ES-I3 (cell line): ENCODE measurements around the gene PTPRG.

Source experiments
- H3K36me3 ChIP-seq: 2 replicates; pipeline ENCODE4 v1.6.1; 2013; ENCODE audit warnings: mild to moderate bottlenecking, low read length, control low read depth, moderate library complexity; ENCODE audit not compliant: insufficient read depth
- H3K4me1 ChIP-seq: 2 replicates; pipeline ENCODE4 v1.6.1; 2013; ENCODE audit warnings: mild to moderate bottlenecking, control low read depth, low read length; ENCODE audit not compliant: insufficient read depth
- H3K9ac ChIP-seq: 2 replicates; pipeline ENCODE4 v1.6.1; 2013; ENCODE audit warnings: low read depth, mild to moderate bottlenecking, low read length, moderate library complexity
- H3K9me3 ChIP-seq: 2 replicates; pipeline ENCODE4 v1.6.1; 2013; ENCODE audit warnings: mild to moderate bottlenecking, low read length, moderate library complexity; ENCODE audit not compliant: control insufficient read depth, insufficient read depth

The PTPRG gene

DNA sequence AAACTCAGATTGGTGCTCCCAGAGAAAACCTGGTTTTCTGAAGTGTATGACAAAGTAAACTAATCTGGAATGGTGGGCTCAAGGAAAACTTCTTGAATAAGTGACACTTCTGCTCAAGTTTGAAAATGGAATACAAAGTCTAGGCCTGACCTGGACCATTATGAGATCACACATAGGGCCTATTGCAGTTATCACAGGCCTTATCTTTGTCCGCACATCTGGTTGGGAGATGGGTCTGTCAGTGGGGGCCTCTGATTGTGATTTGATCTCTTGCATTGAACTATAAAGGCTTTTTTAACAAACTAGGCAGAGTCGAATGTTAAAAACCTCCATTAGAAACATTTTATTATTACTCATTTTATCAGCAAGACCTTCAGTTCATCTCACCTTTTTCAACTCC, 405.6 kb downstream of the PTPRG start:
- no peaks in the 10 kb centered on the region for H3K9me3 ChIP-seq
- no peak overlapping the region for H3K9ac ChIP-seq
- no peaks in the 10 kb centered on the region for H3K36me3 ChIP-seq
- peaks cover 17% of the 10 kb centered on the region; the same call in 1 of the 2 replicates for H3K4me1 ChIP-seq

DNA sequence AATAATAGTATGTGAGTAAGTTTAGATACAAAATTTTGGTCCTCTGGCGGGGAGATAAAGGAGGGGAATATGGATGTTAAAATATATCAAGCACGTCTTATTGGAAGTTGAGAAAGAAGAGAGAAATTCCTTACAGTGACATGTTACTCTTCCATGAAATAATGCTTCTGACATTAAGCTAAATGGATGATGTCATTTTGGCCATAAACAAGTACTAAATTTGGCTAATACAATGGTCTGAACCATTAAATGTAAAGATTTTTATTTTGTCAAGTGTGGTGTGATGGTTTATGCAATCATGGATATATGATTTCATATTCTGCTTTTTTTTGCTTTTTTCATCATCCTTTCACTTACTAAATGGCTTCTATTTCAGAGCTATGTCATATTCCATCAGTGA, 406.6 kb downstream of the PTPRG start:
- Histone ChIP-seq H3K36me3 (no peaks in the 10 kb centered on the region), H3K4me1 (peaks cover 23% of the 10 kb centered on the region; the same call in 1 of the 2 replicates), H3K9ac (no peak overlapping the region), H3K9me3 (no peaks in the 10 kb centered on the region)

DNA sequence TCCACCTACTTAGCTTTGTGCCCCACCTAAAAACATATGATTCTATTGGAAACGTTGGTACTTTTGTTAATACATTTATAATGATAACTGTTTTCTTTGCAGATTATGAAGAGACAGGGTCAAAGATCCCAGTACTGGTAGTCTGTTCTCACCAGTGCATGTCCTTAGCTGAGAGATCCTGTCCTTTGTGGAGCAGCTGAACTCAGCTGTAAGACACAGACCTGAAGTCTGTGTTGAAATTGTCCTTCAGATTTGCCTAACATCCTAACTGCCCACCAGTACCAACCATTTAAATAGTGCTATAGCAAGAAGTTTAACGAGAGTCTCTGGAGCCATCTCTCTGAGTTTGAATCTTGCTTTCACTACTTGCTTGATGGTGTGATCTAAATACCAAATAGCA, 413.3 kb downstream of the PTPRG start:
- no peaks in the 10 kb centered on the region for H3K9me3 ChIP-seq
- H3K4me1 ChIP-seq, result peaks cover 16% of the 10 kb centered on the region; the same call in 1 of the 2 replicates
- no peaks in the 10 kb centered on the region for H3K36me3 ChIP-seq
- H3K9ac ChIP-seq, result no peak overlapping the region

DNA sequence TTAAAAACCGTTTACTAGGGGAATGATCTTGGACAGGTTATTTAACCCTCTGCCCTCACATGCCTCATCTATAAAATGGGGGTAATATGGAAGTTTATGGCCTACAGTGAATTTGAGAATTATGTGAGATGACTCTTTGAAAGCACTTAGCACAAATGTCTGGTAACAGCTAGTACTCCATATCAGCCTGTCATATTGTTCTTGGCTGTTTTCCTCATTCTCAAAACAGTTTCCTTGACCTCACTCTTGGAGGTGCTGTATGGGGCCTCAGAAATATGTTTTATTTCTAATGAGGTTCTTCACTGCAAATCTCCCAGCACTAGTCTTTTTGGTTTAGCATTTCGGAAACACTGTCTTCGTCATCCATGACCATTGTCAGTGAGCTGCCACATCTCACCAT, 413.8 kb downstream of the PTPRG start:
- no peaks in the 10 kb centered on the region for H3K36me3 ChIP-seq
- no peak overlapping the region for H3K9ac ChIP-seq
- no peaks in the 10 kb centered on the region for H3K9me3 ChIP-seq
- peaks cover 20% of the 10 kb centered on the region; the same call in 1 of the 2 replicates for H3K4me1 ChIP-seq

DNA sequence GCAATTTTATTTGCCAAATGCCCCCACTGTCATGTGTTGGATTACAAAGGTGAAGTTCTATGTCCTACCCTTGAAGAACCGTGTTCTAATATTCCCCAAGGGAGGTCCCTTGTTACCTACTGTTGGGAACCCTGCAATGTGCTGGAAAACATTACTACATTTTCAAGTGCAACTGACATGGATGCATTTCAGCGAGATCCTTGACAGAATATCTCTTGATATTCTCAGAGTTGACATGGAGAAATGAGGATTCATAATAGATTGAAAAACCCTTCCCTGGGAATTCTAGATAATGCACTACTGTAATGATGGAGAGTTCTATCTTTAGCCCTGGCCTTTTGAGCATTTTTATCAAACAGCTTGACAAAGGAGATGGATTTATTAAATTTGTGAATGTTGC, 414.6 kb downstream of the PTPRG start:
- peaks cover 20% of the 10 kb centered on the region; the same call in 1 of the 2 replicates for H3K4me1 ChIP-seq
- H3K9ac ChIP-seq, result no peak overlapping the region
- no peaks in the 10 kb centered on the region for H3K36me3 ChIP-seq
- no peaks in the 10 kb centered on the region for H3K9me3 ChIP-seq

DNA sequence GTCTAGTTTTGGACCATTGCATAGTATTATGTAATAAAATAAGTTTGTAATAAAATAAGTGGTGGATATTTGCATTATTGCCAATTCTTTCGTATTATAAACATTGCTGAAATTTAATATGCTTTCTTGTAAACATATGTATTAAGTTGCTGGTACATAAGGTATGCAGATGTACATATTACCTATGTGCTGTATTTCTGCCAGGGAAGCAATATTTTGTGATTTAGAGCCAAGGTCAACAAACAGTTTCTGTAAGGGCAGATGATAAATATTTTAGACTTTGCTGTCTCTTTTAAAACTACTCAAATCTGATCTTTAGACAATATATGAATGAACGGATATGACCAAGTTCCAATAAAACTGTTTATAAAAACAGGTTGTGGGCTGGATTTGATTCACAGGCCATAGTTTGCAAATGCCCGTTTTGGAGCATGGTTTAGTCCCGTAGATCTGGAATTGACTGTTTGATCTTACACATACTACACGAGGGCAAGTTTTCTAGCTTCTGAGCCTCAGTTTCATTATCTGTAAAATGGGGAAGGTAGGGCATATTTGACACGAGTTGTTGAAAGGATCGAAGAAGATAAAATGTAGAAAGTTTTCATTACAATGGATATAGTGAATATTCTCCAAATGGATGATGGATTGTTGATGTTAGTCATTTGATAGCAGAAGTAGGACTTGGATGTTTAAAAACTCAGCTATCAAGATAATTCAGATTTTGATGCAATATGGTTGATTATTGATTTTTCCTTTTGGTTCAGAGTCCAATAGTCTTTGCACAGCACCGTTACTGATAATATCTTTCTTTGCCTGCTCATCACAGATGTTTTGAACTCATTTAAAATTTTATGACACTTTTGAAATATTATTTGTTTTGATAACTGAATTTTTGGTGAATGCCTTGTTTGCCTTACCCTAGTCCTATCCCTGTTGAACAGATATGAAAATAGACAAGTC, 417.4 kb downstream of the PTPRG start:
- H3K4me1 ChIP-seq, result peaks cover 10% of the 10 kb centered on the region; the same call in 1 of the 2 replicates
- no peaks in the 10 kb centered on the region for H3K36me3 ChIP-seq
- no peaks in the 10 kb centered on the region for H3K9me3 ChIP-seq
- H3K9ac ChIP-seq, result no peak overlapping the region

DNA sequence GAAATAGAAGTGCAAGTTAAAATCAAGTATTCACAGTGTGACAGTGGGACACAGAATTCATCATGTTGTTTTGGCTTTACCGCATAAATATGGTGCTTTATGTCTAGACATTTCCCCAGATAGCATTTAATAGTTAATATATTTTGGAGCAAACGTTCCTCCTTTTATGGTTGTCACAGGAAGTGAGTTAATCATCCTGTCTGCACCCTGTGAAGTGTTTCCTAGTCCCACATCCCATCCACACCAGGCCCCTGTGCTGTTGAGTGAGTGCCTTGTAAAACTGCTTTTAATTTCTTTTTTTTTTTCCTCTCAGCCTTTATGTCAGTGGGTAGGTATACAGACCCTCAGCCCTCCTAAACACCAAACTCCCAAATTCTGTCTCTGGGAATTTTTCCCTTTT, 418.3 kb downstream of the PTPRG start:
- no peak overlapping the region for H3K9ac ChIP-seq
- H3K9me3 ChIP-seq, result no peaks in the 10 kb centered on the region
- H3K4me1 ChIP-seq, result peaks cover 13% of the 10 kb centered on the region; the same call in 1 of the 2 replicates
- H3K36me3 ChIP-seq, result no peaks in the 10 kb centered on the region

DNA sequence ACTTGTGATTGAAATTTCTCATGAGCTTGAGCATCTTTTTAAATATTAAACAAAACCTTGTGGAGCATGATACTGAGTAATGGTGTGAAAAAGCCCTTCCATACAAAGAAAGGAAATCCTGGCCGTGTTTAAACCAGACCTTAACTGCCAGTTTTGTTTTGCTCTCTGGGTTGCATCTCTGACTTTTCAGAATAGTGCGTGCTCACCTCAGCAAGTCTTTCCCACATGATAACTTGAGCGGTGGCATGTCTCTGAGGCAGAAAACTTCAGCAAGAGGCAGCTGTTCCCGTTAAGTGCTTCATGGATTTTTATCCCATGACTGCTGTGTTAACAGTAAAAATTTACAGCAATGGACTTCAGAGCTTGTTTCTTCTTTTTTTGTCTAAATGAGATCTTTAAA, 418.7 kb downstream of the PTPRG start:
- peaks cover 15% of the 10 kb centered on the region; the same call in 1 of the 2 replicates for H3K4me1 ChIP-seq
- no peaks in the 10 kb centered on the region for H3K9me3 ChIP-seq
- no peaks in the 10 kb centered on the region for H3K36me3 ChIP-seq
- H3K9ac ChIP-seq, result no peak overlapping the region

DNA sequence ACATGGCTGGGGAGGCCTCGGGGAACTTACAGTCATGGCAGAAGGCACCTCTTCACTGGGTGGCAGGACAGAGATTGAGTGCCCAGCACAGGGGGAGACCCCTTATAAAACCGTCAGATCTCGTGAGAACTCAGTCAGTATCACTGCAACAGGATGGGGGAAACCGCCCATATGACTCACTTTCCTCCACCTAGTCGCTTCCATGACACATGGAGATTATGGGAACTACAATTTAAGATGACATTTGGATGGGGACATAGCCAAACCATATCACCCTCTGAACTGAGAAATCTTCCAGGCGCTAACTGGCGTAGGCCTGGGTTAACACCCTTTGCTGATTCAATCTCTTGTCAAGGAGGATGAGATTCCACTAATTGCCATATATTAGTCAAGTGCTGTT, 419.7 kb downstream of the PTPRG start:
- H3K9me3 ChIP-seq, result no peaks in the 10 kb centered on the region
- no peaks in the 10 kb centered on the region for H3K36me3 ChIP-seq

DNA sequence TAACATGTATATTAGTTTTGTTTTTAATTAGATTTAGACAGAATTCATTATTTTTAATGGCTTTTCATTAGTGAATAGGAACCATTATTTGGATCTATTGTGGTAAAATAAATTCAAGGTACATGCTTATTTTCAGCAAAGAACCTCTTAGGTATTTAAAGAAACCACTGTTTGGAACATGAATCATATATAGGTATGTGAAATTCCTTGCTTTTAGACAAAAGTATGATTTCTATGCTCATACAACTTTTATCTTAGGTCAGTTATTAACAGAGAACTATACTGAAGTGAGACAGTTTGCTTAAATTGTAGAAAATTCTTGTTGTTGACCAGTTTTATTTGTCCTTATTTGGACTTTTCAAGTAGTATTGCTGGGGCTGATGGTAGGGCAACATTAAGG, 422.1 kb downstream of the PTPRG start:
- Histone ChIP-seq H3K9ac (no peak overlapping the region), H3K9me3 (no peaks in the 10 kb centered on the region), H3K36me3 (no peaks in the 10 kb centered on the region), H3K4me1 (peaks cover 15% of the 10 kb centered on the region; the same call in 1 of the 2 replicates)

More for the DNA sequence above, 419.7 kb downstream of the PTPRG start:
- Histone ChIP-seq H3K9ac (no peak overlapping the region), H3K4me1 (peaks cover 15% of the 10 kb centered on the region; the same call in 1 of the 2 replicates)

DNA sequence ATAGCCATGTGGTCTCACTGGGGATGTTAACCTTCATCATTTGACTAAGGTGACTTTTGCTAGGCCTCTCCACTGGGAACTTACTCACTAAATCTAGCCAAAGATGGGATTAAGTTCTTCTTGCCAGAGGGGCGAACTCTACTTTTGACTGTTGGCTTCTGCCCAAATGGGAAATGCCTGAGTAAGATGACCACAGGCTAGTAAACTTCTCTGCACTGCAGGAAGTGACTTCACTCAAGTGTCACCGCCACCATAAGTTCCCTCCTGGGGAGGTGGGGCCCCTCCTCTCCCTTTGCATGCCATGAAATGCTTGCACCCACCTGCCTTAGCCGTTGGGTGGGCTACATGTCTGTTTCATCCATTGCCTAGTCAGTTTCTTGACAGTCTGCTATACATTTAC, 423.6 kb downstream of the PTPRG start:
- H3K9ac ChIP-seq, result no peak overlapping the region
- no peaks in the 10 kb centered on the region for H3K36me3 ChIP-seq
- no peaks in the 10 kb centered on the region for H3K9me3 ChIP-seq
- peaks cover 5% of the 10 kb centered on the region; the same call in 1 of the 2 replicates for H3K4me1 ChIP-seq

DNA sequence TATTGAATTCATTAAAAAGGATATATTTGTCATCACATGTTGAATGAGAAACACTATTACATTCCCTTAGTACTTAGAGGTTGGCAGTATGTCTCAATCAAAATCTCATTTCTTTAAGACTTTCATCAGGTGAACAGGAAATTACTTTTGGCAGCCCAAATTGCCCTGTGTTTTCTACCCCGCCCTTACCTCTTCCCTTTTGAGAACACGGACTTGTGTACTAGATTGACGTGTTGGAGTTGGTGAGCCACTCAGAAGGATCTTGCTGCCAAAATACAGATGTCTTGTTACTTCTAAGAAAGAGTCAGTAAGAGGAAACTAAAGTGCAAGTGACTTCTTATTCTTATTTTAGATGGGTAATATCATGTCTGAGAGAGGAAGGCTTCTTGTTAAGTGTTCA, 425.1 kb downstream of the PTPRG start:
- H3K9me3 ChIP-seq, result no peaks in the 10 kb centered on the region
- no peak overlapping the region for H3K9ac ChIP-seq
- H3K4me1 ChIP-seq, result peaks cover 5% of the 10 kb centered on the region
- H3K36me3 ChIP-seq, result no peaks in the 10 kb centered on the region

DNA sequence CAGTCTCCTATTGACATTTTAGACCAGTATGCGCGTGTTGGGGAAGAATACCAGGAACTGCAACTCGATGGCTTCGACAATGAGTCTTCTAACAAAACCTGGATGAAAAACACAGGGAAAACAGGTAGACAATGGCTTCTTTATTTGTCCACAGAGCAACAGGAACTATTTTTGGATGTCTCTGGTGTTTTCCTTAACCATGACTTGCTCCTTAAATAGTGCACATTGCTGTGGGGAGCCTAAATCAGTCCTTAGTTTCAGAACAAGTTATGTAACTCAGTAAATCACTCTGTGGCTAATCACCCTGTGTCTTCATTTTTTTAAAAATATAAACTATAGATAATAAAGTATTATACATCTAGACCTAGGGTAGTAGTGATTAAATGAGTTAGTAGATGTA, 428.3 kb downstream of the PTPRG start:
- H3K4me1 ChIP-seq, result peaks cover 2% of the 10 kb centered on the region

DNA sequence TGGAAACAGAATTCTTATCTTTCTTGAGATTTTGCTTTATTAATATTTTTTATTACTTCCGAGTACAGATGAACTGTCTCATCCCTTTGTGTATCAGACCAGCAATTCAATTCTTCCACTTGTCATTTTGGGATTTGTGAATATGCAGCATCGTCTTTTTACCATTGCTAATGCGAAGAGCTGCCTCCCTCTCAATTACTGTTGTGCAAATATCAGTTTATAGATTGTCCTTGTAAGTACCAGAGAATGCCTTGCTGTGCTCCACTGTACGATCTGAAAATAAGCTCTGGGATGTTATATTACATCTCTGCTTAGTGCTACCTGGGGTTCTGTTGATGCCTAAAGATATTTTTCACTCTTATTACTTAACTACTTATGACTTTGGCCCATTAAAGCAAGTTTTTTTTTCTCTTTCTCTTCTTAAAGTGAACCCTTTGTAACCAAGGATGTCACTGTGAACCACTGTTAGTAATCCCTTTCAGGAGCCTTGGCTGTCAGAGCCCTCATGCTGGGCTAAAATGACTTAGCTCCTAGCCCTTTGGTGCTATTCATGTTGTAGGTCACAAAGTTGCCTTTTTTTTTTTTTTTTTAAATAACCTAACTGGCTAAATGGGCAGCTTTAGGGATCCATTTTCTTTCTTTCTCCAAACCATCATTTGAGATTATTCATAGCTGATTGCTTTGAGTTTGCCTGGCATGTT, 429.1 kb downstream of the PTPRG start:
- H3K9ac ChIP-seq, result no peak overlapping the region
- no peaks in the 10 kb centered on the region for H3K36me3 ChIP-seq
- no peaks in the 10 kb centered on the region; the same call in none of the 2 replicates for H3K4me1 ChIP-seq
- no peaks in the 10 kb centered on the region for H3K9me3 ChIP-seq

More for the DNA sequence above, 428.3 kb downstream of the PTPRG start:
- Histone ChIP-seq H3K9me3 (no peaks in the 10 kb centered on the region), H3K9ac (no peak overlapping the region), H3K36me3 (no peaks in the 10 kb centered on the region)
